ENCODE data around the gene PTPN7.
"Not testable (repeated sequence)": the region's sequence is repeated elsewhere in the genome, so short reads cannot be mapped to it uniquely, and the experiment has no call there.

DNA sequence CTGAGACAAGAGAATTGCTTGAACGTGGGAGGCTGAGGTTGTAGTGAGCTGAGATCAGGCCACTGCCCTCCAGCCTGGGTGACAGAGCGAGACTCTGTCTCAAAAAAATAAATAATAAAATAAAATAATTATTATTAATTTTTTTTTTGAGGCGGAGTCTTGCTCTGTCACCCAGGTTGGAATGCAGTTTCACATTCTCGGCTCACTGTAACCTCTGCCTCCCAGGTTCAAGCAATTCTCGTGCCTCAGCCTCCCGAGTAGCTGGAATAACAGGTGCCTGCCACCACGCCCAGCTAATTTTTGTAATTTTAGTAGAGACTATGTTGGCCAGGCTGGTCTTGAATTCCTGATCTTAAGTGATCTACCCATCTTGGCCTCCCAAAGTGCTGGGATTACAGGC lies 48.8 kb downstream of the PTPN7 start:
- not testable (repeated sequence) for TF ChIP-seq CTCF (conservative IDR thresholded peaks at IDR 0.05; ENCODE audit: low read length); EZH2phosphoT487 (IDR thresholded peaks at IDR 0.05; ENCODE audit: borderline replicate concordance, low read depth, low read length)

Measured in OCI-LY7 (cell line).